Upper lobe of right lung (tissue), 1 donor: ENCODE measurements around the gene KRT75. TPM values are rescaled to one million over a fixed set of nuclear protein-coding genes. Genes with fewer than 3 reads are reported as not detected.

ENCODE experiments used
- ATAC-seq: fragments of 200-7000 bp; cut with Tn5 transposase; one replicate; pipeline ENCODE4 v1.9.1; 2020; ENCODE audit warnings: mild to moderate bottlenecking, moderate library complexity
- DNase-seq: peaks from one replicate; pipeline ENCODE4 v3.0.0-alpha.2; 2020
- H3K27ac ChIP-seq: fragments of 200-600 bp; one replicate; pipeline ENCODE4 v1.8.0; 2022
- H3K27me3 ChIP-seq: fragments of 200-600 bp; one replicate; pipeline ENCODE4 v1.8.0; 2022; ENCODE audit warnings: mild to moderate bottlenecking
- H3K36me3 ChIP-seq: fragments of 200-600 bp; one replicate; pipeline ENCODE4 v1.8.0; 2022
- H3K4me1 ChIP-seq: fragments of 200-600 bp; one replicate; pipeline ENCODE4 v1.8.0; 2022
- H3K4me3 ChIP-seq: fragments of 200-600 bp; one replicate; pipeline ENCODE4 v1.8.0; 2022; ENCODE audit warnings: mild to moderate bottlenecking
- H3K9me3 ChIP-seq: fragments of 200-600 bp; one replicate; pipeline ENCODE4 v1.8.0; 2022
- intact Hi-C: fragments of 100-400 bp; cut with DNase I; formaldehyde crosslinking; loops from one replicate; pipeline ENCODE4 v1.11.0; 2022
- total RNA-seq: library from RNA; stranded (reverse); fragmentation: NEBNext Ultra II Directional; extraction: Animal tissue kit (Norgen Biotek cat#: 25700); gene quantifications from one replicate; pipeline ENCODE4 v1.2.1, GENCODE V29; 2021
- TF ChIP-seq, protein P1 (sequence below): fragments of 200-600 bp; IDR thresholded peaks from one replicate; pipeline ENCODE4 v1.8.0; 2022; ENCODE audit warnings: antibody characterized with exemption
- donor health status: DM: no; HTN: yes; CAD: no; lungs with severe emphysema.

Gene KRT75
- total RNA-seq, 1 donor from 2014 or later = not detected

DNA sequence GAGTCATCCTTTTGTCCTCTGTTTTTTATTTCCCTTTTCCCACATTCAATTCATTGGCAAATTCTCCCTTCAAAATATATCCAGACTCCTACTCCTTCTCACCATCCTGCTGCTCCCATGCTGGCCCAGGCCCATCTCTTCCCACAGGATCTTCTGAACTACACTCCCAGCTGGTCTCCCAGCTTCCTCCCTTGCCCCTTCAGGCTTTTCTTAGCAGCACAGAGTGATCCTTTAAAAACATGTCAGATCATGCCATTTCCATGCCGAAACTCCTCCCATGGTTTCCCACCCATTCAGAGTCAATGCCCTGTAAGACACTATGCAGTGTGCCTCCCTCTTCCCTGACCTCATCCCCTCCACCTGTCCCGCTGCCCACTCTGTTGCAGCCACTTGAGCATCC lies 46.3 kb downstream of the KRT75 start:
- intact Hi-C loops = no loop called here
- Histone ChIP-seq H3K27me3 (no peaks in the 10 kb centered on the region), H3K4me3 (no peak overlapping the region), H3K36me3 (no peaks in the 10 kb centered on the region), H3K4me1 (no peaks in the 10 kb centered on the region), H3K27ac (no peak overlapping the region), H3K9me3 (no peaks in the 10 kb centered on the region)
- DNase-seq (peak; percentile 23), ATAC-seq (no peak)
- TF ChIP-seq, protein P1, sequence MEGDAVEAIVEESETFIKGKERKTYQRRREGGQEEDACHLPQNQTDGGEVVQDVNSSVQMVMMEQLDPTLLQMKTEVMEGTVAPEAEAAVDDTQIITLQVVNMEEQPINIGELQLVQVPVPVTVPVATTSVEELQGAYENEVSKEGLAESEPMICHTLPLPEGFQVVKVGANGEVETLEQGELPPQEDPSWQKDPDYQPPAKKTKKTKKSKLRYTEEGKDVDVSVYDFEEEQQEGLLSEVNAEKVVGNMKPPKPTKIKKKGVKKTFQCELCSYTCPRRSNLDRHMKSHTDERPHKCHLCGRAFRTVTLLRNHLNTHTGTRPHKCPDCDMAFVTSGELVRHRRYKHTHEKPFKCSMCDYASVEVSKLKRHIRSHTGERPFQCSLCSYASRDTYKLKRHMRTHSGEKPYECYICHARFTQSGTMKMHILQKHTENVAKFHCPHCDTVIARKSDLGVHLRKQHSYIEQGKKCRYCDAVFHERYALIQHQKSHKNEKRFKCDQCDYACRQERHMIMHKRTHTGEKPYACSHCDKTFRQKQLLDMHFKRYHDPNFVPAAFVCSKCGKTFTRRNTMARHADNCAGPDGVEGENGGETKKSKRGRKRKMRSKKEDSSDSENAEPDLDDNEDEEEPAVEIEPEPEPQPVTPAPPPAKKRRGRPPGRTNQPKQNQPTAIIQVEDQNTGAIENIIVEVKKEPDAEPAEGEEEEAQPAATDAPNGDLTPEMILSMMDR = no peak

DNA sequence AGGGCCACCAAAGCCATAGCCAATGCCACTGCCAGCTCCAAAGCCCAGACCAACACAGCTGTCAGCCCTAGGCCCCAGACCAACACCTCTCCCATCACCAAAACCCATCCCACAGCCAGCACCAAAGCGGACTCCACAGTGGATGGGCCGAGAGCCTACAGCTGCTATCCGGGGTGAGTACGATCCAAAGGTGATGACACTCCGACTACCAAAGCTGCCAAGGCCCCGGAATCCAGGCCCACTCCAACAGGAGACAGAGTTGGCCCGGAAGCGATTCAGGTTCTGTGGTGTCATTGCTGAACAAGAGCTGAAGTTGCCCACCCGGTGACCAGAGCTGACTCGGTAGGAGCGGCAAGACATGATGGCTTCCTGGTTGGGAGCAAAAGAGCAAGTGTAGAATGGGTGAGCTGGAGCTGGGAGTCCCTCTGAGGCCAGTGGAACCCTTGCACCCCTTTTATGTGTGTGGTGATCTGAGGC lies 48.9 kb downstream of the KRT75 start, which contains the start of gene KRT84:
KRT84 (minus strand) TSS at position 427 of the 477 bp plus-strand sequence; CDS start at position 360, 67 bp downstream.
- TF ChIP-seq, protein P1 = no peak
- no peak for ATAC-seq
- intact Hi-C loops = no loop called here
- no peaks in the 10 kb centered on the region for H3K27me3 ChIP-seq
- H3K27ac ChIP-seq = no peak within 1 kb of the TSS
- DNase-seq = peak; percentile 51
- no peak within 1 kb of the TSS for H3K4me3 ChIP-seq
- no peaks in the 10 kb centered on the region for H3K4me1 ChIP-seq
- no peaks in the 10 kb centered on the region for H3K36me3 ChIP-seq
- no peaks in the 10 kb centered on the region for H3K9me3 ChIP-seq

DNA sequence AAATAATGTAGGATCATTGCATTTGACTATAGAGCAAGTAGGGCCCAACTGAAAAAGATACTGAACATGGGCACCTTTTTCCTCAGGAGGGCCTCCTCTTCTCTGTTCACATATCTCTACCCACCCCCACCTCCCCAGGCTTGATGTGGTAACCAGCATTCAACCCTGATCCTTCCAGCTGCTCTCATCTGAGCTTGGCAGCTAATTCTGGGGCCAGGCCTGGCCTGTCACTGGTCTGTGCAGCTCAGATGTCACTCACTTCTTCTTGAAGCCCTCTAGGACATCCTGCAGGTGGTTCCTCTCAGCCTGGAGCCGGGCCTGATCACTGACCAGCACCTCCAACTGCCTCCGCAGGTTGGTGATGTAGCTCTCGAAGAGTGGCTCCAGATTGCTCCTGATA lies 50.8 kb downstream of the KRT75 start:
- TF ChIP-seq, protein P1 = no peak
- intact Hi-C loops = no loop called here
- no peak overlapping the region for H3K27ac ChIP-seq
- no peaks in the 10 kb centered on the region for H3K9me3 ChIP-seq
- no peaks in the 10 kb centered on the region for H3K36me3 ChIP-seq
- peak; percentile 25 for DNase-seq
- no peaks in the 10 kb centered on the region for H3K27me3 ChIP-seq
- no peaks in the 10 kb centered on the region for H3K4me1 ChIP-seq
- H3K4me3 ChIP-seq = no peak overlapping the region
- no peak for ATAC-seq

DNA sequence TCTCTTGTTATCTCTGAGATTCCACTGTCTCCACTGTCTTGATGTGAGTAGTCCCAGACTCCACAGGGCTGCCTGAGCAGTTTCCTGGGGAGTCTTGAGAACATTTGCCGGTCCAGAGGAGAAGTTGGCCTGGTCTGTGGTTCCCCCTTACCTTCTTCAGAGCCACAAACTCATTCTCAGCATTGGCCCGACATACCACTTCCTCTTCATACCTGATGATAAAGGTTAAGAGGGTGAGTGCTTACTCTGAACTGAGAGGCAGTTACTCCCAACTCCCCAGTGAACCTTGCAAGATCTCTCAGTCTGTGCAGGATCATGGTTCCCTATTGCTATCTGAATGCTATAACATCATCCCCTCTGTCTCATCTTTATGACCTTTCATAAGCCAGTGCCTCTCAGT lies 51.3 kb downstream of the KRT75 start:
- peak; percentile 5 for DNase-seq
- TF ChIP-seq, protein P1 = no peak
- Histone ChIP-seq H3K36me3 (no peaks in the 10 kb centered on the region), H3K4me1 (no peaks in the 10 kb centered on the region), H3K27ac (no peak overlapping the region), H3K27me3 (no peaks in the 10 kb centered on the region), H3K9me3 (no peaks in the 10 kb centered on the region), H3K4me3 (no peak overlapping the region)
- intact Hi-C loops = no loop called here
- no peak for ATAC-seq

DNA sequence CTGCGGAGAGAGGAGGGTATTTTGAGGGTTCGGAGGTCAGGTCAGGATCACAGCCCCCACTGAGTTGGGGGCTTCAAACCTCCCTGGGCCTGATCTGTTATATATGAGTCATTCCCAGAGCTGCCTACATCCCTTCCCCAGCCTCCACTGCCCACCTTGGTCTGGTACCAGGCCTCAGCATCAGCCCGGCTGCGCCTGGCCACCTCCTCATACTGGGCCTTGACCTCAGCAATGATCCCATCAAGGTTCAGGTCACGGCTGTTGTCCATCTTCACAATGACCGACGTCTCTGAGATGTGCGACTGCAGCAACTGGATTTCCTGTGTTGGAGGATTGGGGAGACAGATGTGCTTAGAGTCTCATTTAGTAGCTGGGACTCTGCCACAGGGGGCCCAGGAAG lies 53.0 kb downstream of the KRT75 start:
- TF ChIP-seq, protein P1 = no peak
- intact Hi-C loops = no loop called here
- Histone ChIP-seq H3K9me3 (no peaks in the 10 kb centered on the region), H3K4me3 (no peak overlapping the region), H3K36me3 (no peaks in the 10 kb centered on the region), H3K27me3 (no peaks in the 10 kb centered on the region), H3K4me1 (no peaks in the 10 kb centered on the region), H3K27ac (no peak overlapping the region)
- peak; percentile 28 for DNase-seq
- no peak for ATAC-seq

DNA sequence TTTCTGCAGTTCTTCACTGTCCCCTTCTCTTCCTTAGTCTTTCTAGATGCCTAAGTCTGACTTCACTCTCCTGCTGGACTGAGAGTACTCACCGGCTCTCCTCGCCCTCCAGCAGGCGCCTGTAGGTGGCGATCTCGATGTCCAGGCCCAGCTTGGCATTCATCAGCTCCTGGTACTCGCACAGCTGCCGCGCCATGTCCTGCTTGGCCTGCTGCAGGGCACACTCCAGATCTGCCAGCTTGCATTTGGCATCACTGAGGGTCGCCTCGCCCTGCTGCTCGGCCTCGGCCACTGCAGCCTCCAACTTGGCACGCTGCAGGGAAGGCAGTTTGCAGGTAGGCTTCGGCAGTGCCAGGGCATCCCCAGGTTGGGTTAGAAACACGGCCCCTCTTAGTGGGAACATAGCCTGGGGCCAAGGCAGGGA lies 53.9 kb downstream of the KRT75 start:
- Histone ChIP-seq H3K36me3 (no peaks in the 10 kb centered on the region), H3K4me3 (no peak overlapping the region), H3K4me1 (no peaks in the 10 kb centered on the region), H3K27me3 (no peaks in the 10 kb centered on the region), H3K9me3 (no peaks in the 10 kb centered on the region), H3K27ac (no peak overlapping the region)
- ATAC-seq (peak; percentile 50), DNase-seq (peak; percentile 74)
- TF ChIP-seq, protein P1 = peak; percentile 48
- intact Hi-C loops = no loop called here
